K562 (cell line): ENCODE data around the gene RPTOR. TPM values are rescaled to one million over a fixed set of nuclear protein-coding genes. Genes with fewer than 3 reads are reported as not detected.
A peak's percentile ranks its signal among the peaks of the same experiment; 100 is the strongest.

Experiments
- ATAC-seq: fragments of 200-7000 bp; cut with Tn5 transposase; 3 replicates; pipeline ENCODE4 v1.9.1; 2020; ENCODE audit warnings: moderate library complexity
- BruUV-seq: library from RNA; stranded (reverse); fragments of 400-500 nt; replicated peaks from 2 replicates; lab custom pipeline; 2021; lab: Mats Ljungman, UMichigan
- CTCF ChIA-PET: fragments of 300-600 bp; formaldehyde crosslinking; extraction: SDS; loops from one replicate; lab custom pipeline; 2021; ENCODE audit warnings: low intra/inter-chr PET ratio; lab: Yijun Ruan, JAX
- POLR2A ChIA-PET: fragments of 300-600, 350-650 bp; sonication (Branson Sonifier 250); formaldehyde crosslinking; extraction: SDS; loops from one replicate; lab custom pipeline; 2021; ENCODE audit warnings: antibody characterized with exemption, inconsistent platforms; lab: Yijun Ruan, JAX
- DNase-seq, 4 experiments: peaks; one replicate each; pipeline versions ENCODE4 v3.0.0 to v3.0.0-alpha.2; 2011 to 2018; ENCODE audit warnings: low spot score in 3 of 4, mixed read lengths in 3 of 4; ENCODE audit errors: extremely low read depth in 1 of 4
- FAIRE-seq: peaks from 2 replicates; lab custom pipeline; 2011; peaks lifted over from hg19 to GRCh38; lab: Jason Lieb, UNC
- H2AFZ ChIP-seq: 2 replicates; pipeline ENCODE4 v1.6.0; 2011; ENCODE audit warnings: low read depth, low read length, control low read depth, inconsistent platforms
- H3K27ac ChIP-seq: fragments of 200-600 bp; 3 replicates; pipeline ENCODE4 v1.8.0; 2011; ENCODE audit warnings: low read depth, mild to moderate bottlenecking, control low read depth, inconsistent platforms, low read length, moderate library complexity, mixed read lengths; ENCODE audit errors: extremely low read depth
- H3K27me3 ChIP-seq, 2 experiments: fragments of 300-600 bp in 1 of 2; 2 replicates in 1 of 2; 3 replicates in 1 of 2; pipeline versions ENCODE4 v1.6.0 to v1.8.0; 2011; ENCODE audit warnings: inconsistent platforms in 2 of 2, low read length in 2 of 2, mild to moderate bottlenecking in 1 of 2, mixed read lengths in 1 of 2, moderate library complexity in 1 of 2; ENCODE audit not compliant: control insufficient read depth in 2 of 2, insufficient read depth in 2 of 2
- H3K36me3 ChIP-seq: fragments of 300-600 bp; 3 replicates; pipeline ENCODE4 v1.8.0; 2011; ENCODE audit warnings: mild to moderate bottlenecking, low read length, inconsistent platforms; ENCODE audit not compliant: control insufficient read depth, insufficient read depth
- H3K4me1 ChIP-seq, 2 experiments: fragments of 200-600 bp in 1 of 2; replicated peaks in 1 of 2; 2 replicates in 1 of 2; 3 replicates in 1 of 2; pipeline versions ENCODE4 v1.5.1 to v1.8.0; 2011; ENCODE audit warnings: inconsistent platforms in 2 of 2, low read length in 2 of 2, mild to moderate bottlenecking in 1 of 2, mixed read lengths in 1 of 2, moderate library complexity in 1 of 2; ENCODE audit not compliant: control insufficient read depth in 2 of 2, insufficient read depth in 2 of 2
- H3K4me2 ChIP-seq: 2 replicates; pipeline ENCODE4 v1.6.1; 2011; ENCODE audit warnings: low read length, control low read depth, inconsistent platforms, mixed read lengths; ENCODE audit not compliant: insufficient read depth
- H3K4me3 ChIP-seq: fragments of 200-600 bp; sonication (generic), shearing (Covaris generic); 2 replicates; pipeline ENCODE4 v1.5.1; 2016; ENCODE audit warnings: control low read depth, inconsistent platforms
- H3K79me2 ChIP-seq: fragments of 200-600 bp; 3 replicates; pipeline ENCODE4 v1.8.0; 2011; ENCODE audit warnings: low read length, inconsistent platforms; ENCODE audit not compliant: control insufficient read depth, insufficient read depth
- H3K9ac ChIP-seq, 2 experiments: 2 replicates each; pipeline versions ENCODE4 v1.6.0 to v1.6.1; 2011; ENCODE audit warnings: low read depth in 2 of 2, low read length in 2 of 2, control low read depth in 1 of 2, inconsistent platforms in 1 of 2, mild to moderate bottlenecking in 1 of 2, mixed read lengths in 1 of 2; ENCODE audit not compliant: insufficient read depth in 1 of 2
- H3K9me1 ChIP-seq: one replicate; pipeline ENCODE4 v1.6.0; 2011; ENCODE audit warnings: inconsistent platforms, mild to moderate bottlenecking, low read length, moderate library complexity; ENCODE audit not compliant: control insufficient read depth, insufficient read depth
- H3K9me3 ChIP-seq: replicated peaks from 2 replicates; pipeline ENCODE4 v1.5.1; 2011; ENCODE audit warnings: low read depth, low read length, inconsistent platforms; ENCODE audit not compliant: control insufficient read depth, insufficient read depth
- H4K20me1 ChIP-seq: replicated peaks from 2 replicates; pipeline ENCODE4 v1.6.1; 2011; ENCODE audit warnings: low read length, inconsistent platforms, mixed read lengths; ENCODE audit not compliant: control insufficient read depth, insufficient read depth
- ARID1B ChIP-seq: fragments of 450-650 bp; IDR thresholded peaks from 2 replicates; pipeline ENCODE4 v1.6.1; 2016; ENCODE audit warnings: antibody characterized with exemption, mild to moderate bottlenecking, inconsistent platforms
- CREM ChIP-seq: IDR thresholded peaks from 2 replicates; pipeline ENCODE4 v1.6.1; 2014; ENCODE audit warnings: antibody characterized with exemption, low read depth
- ERF ChIP-seq: fragments of 450-650 bp; formaldehyde crosslinking; IDR thresholded peaks from 2 replicates; pipeline ENCODE4 v1.4.0; 2020; ENCODE audit warnings: mild to moderate bottlenecking, mixed read lengths
- ILK ChIP-seq: fragments of 450-650 bp; IDR thresholded peaks from 2 replicates; pipeline ENCODE4 v1.6.1; 2016; ENCODE audit warnings: missing genetic modification characterization, low read depth, mild to moderate bottlenecking, missing compliant biosample characterization, moderate library complexity, borderline replicate concordance
- L3MBTL2 ChIP-seq: fragments of 450-650 bp; IDR thresholded peaks from 2 replicates; pipeline ENCODE4 v1.6.1; 2016; ENCODE audit warnings: mild to moderate bottlenecking, moderate library complexity
- MTA3 ChIP-seq: fragments of 450-650 bp; formaldehyde crosslinking; IDR thresholded peaks from 2 replicates; pipeline ENCODE4 v1.6.1; 2017; ENCODE audit warnings: mild to moderate bottlenecking, borderline replicate concordance
- TAF15 ChIP-seq: fragments of 200-400 bp; formaldehyde crosslinking; IDR thresholded peaks from 2 replicates; pipeline ENCODE4 v1.6.1; 2017; ENCODE audit warnings: mild to moderate bottlenecking, low read depth, low read length, moderate library complexity
- ZNF644 ChIP-seq: fragments of 200-800 bp; sonication (Bioruptor generic); IDR thresholded peaks from 2 replicates; pipeline ENCODE4 v1.6.1; 2016; ENCODE audit warnings: low read depth, missing genetic modification characterization, missing compliant biosample characterization
- WGBS: fragments of 100-300 bp; shearing (Covaris generic); methylation state at CpG from one replicate; pipeline ENCODE4 v1.1.6; 2016; ENCODE audit warnings: low coverage, mixed read lengths; ENCODE audit not compliant: insufficient coverage; ENCODE audit errors: missing lambda C conversion rate; 5-methylcytosine and 5-hydroxymethylcytosine counted together
- in situ Hi-C: fragments of 300-500 bp; cut with MboI; formaldehyde crosslinking; loops from 4 replicates; pipeline ENCODE4 v1.15.0; 2018; ENCODE audit warnings: inconsistent platforms, mixed read lengths
- intact Hi-C: fragments of 100-400 bp; cut with micrococcal nuclease; formaldehyde crosslinking; loops from 2 replicates; pipeline ENCODE4 v1.14.2; 2022
- polyA plus RNA-seq, 8 experiments: library from polyadenylated mRNA; depleted of rRNA in 4 of 8; stranded (reverse) in 5 of 8; unstranded in 3 of 8; fragments of >200 nt; fragmentation: Nextera tagmentation in 2 of 8; fragmentation: Illumina TruSeq in 1 of 8; extraction: Ambion mirVana in 2 of 8; extraction: Trizol in 1 of 8; gene quantifications; 2 replicates each; pipeline versions ENCODE4 v1.2.1 to v1.2.3, GENCODE V29; 2011 to 2014; ENCODE audit warnings: inconsistent platforms in 1 of 8, missing spikeins in 1 of 8
- total RNA-seq, 7 experiments: library from RNA; depleted of rRNA in 6 of 7; stranded (reverse); fragments of >200 nt in 6 of 7; fragmentation: Illumina TruSeq in 2 of 7; extraction: Trizol in 2 of 7; gene quantifications; 2 replicates each; pipeline versions ENCODE4 v1.2.1 to v1.2.3, GENCODE V29; 2011 to 2021; ENCODE audit warnings: low replicate concordance in 1 of 7
- TF ChIP-seq, protein P1 (sequence below): sonication (generic); formaldehyde crosslinking; IDR thresholded peaks from 2 replicates; pipeline ENCODE4 v1.8.1; 2023; ENCODE audit warnings: missing genetic modification reagents, mild to moderate bottlenecking, borderline replicate concordance
- TF ChIP-seq, protein P2 (sequence below): sonication (generic); formaldehyde crosslinking; IDR thresholded peaks from 2 replicates; pipeline ENCODE4 v1.8.0; 2023; ENCODE audit warnings: mild to moderate bottlenecking, missing genetic modification reagents
- TF ChIP-seq, protein P3 (sequence below): fragments of 450-650 bp; formaldehyde crosslinking; IDR thresholded peaks from 2 replicates; pipeline ENCODE4 v1.4.0; 2020; ENCODE audit warnings: mild to moderate bottlenecking, moderate library complexity

Gene RPTOR
- total and polyA plus RNA-seq, 9 of the 15 experiments (the other 6 are each of a cell fraction or from before 2014, with no cell fraction given): 0.24 to 54.1 (median 10.2) TPM

DNA sequence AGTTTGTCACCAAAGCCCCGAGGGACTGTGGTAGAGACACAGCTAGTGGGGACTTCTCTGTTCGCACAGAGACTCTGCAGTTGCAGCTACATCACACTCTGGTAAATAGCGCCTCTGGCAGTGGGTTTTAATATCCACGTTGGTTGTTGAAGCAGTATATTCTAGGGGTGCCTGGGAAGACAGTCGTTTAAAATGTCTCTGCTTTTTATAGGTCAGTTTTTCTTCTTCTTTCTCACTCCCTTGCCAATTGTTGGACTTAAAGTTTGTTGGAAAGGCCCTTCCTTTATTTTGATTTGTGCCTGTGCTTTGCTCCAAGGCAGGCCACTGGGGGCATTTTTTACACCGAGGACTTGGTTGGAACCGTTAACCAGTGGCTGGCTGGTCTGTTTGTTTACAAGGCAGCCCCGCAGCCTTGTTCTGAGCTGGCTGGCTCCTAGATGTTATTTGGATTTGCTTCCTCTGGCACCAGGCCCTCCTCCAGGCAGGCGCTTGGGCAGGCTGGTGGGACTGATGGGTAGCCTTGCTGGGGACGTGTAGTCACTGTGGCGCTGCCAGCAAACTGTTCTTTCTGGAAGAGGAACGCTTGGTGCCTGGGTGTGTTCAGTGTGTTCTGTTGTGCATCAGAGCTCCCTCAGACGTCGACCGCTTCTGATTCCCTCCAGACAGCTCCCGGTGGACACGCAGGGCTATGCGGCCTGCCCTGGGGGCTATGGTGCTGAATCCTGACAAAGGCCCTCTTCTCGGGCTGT, 228.8 kb downstream of the RPTOR start:
- H2AFZ ChIP-seq: no peak overlapping the region
- DNase-seq (no peak), ATAC-seq (peak; percentile 52; the same call in 2 of the 3 replicates), FAIRE-seq (no peak)
- no TSS peak for BruUV-seq
- no peak overlapping the region for H3K4me2 ChIP-seq
- intact Hi-C loops (no loop called here), in situ Hi-C loops (no loop called here)
- H3K9me3 ChIP-seq: no peaks in the 10 kb centered on the region
- no peaks in the 10 kb centered on the region for H4K20me1 ChIP-seq
- no peak overlapping the region for H3K4me3 ChIP-seq
- 85% methylated on average over 17 of the region's 19 CpGs for WGBS
- CTCF ChIA-PET: interaction anchor here (1.1 kb wide), 1 partner anchor 125 kb away, joined by 3 read pairs; no protein-coding TSS in a partner anchor
- peak overlapping the region in 1 of 2 experiments; percentile 46; a peak in 1 of 4 replicates for H3K9ac ChIP-seq
- no peaks in the 10 kb centered on the region for H3K27me3 ChIP-seq
- peaks cover 9% of the 10 kb centered on the region; the same call in 1 of the 3 replicates for H3K36me3 ChIP-seq
- no peaks in the 10 kb centered on the region for H3K9me1 ChIP-seq
- H3K27ac ChIP-seq: no peak overlapping the region
- no peaks in the 10 kb centered on the region for H3K79me2 ChIP-seq
- no peaks in the 10 kb centered on the region for H3K4me1 ChIP-seq
- POLR2A ChIA-PET: no interaction called here
- no peak for TF ChIP-seq ILK (tag)
- no peak for TF ChIP-seq L3MBTL2
- TF ChIP-seq, protein P1, sequence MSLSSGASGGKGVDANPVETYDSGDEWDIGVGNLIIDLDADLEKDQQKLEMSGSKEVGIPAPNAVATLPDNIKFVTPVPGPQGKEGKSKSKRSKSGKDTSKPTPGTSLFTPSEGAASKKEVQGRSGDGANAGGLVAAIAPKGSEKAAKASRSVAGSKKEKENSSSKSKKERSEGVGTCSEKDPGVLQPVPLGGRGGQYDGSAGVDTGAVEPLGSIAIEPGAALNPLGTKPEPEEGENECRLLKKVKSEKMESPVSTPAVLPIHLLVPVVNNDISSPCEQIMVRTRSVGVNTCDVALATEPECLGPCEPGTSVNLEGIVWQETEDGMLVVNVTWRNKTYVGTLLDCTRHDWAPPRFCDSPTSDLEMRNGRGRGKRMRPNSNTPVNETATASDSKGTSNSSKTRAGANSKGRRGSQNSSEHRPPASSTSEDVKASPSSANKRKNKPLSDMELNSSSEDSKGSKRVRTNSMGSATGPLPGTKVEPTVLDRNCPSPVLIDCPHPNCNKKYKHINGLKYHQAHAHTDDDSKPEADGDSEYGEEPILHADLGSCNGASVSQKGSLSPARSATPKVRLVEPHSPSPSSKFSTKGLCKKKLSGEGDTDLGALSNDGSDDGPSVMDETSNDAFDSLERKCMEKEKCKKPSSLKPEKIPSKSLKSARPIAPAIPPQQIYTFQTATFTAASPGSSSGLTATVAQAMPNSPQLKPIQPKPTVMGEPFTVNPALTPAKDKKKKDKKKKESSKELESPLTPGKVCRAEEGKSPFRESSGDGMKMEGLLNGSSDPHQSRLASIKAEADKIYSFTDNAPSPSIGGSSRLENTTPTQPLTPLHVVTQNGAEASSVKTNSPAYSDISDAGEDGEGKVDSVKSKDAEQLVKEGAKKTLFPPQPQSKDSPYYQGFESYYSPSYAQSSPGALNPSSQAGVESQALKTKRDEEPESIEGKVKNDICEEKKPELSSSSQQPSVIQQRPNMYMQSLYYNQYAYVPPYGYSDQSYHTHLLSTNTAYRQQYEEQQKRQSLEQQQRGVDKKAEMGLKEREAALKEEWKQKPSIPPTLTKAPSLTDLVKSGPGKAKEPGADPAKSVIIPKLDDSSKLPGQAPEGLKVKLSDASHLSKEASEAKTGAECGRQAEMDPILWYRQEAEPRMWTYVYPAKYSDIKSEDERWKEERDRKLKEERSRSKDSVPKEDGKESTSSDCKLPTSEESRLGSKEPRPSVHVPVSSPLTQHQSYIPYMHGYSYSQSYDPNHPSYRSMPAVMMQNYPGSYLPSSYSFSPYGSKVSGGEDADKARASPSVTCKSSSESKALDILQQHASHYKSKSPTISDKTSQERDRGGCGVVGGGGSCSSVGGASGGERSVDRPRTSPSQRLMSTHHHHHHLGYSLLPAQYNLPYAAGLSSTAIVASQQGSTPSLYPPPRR (CRISPR knock-in tag): no peak
- TF ChIP-seq TAF15: no peak
- TF ChIP-seq ERF (CRISPR knock-in tag): no peak
- no peak for TF ChIP-seq ARID1B
- no peak for TF ChIP-seq MTA3
- TF ChIP-seq, protein P2, sequence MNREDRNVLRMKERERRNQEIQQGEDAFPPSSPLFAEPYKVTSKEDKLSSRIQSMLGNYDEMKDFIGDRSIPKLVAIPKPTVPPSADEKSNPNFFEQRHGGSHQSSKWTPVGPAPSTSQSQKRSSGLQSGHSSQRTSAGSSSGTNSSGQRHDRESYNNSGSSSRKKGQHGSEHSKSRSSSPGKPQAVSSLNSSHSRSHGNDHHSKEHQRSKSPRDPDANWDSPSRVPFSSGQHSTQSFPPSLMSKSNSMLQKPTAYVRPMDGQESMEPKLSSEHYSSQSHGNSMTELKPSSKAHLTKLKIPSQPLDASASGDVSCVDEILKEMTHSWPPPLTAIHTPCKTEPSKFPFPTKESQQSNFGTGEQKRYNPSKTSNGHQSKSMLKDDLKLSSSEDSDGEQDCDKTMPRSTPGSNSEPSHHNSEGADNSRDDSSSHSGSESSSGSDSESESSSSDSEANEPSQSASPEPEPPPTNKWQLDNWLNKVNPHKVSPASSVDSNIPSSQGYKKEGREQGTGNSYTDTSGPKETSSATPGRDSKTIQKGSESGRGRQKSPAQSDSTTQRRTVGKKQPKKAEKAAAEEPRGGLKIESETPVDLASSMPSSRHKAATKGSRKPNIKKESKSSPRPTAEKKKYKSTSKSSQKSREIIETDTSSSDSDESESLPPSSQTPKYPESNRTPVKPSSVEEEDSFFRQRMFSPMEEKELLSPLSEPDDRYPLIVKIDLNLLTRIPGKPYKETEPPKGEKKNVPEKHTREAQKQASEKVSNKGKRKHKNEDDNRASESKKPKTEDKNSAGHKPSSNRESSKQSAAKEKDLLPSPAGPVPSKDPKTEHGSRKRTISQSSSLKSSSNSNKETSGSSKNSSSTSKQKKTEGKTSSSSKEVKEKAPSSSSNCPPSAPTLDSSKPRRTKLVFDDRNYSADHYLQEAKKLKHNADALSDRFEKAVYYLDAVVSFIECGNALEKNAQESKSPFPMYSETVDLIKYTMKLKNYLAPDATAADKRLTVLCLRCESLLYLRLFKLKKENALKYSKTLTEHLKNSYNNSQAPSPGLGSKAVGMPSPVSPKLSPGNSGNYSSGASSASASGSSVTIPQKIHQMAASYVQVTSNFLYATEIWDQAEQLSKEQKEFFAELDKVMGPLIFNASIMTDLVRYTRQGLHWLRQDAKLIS (CRISPR knock-in tag): no peak
- TF ChIP-seq, protein P3, sequence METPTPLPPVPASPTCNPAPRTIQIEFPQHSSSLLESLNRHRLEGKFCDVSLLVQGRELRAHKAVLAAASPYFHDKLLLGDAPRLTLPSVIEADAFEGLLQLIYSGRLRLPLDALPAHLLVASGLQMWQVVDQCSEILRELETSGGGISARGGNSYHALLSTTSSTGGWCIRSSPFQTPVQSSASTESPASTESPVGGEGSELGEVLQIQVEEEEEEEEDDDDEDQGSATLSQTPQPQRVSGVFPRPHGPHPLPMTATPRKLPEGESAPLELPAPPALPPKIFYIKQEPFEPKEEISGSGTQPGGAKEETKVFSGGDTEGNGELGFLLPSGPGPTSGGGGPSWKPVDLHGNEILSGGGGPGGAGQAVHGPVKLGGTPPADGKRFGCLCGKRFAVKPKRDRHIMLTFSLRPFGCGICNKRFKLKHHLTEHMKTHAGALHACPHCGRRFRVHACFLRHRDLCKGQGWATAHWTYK (CRISPR knock-in tag): no peak
- TF ChIP-seq CREM: no peak
- TF ChIP-seq ZNF644 (tag): no peak
